HG02973 (cell line): Measurements from ENCODE around the gene MCTP1.

Experiments
- ATAC-seq: cut with Tn5 transposase; IDR thresholded peaks from one replicate; pipeline ENCODE4 v1.9.1; 2021; ENCODE audit warnings: moderate library complexity; ENCODE audit not compliant: unreplicated experiment

Gene MCTP1

DNA sequence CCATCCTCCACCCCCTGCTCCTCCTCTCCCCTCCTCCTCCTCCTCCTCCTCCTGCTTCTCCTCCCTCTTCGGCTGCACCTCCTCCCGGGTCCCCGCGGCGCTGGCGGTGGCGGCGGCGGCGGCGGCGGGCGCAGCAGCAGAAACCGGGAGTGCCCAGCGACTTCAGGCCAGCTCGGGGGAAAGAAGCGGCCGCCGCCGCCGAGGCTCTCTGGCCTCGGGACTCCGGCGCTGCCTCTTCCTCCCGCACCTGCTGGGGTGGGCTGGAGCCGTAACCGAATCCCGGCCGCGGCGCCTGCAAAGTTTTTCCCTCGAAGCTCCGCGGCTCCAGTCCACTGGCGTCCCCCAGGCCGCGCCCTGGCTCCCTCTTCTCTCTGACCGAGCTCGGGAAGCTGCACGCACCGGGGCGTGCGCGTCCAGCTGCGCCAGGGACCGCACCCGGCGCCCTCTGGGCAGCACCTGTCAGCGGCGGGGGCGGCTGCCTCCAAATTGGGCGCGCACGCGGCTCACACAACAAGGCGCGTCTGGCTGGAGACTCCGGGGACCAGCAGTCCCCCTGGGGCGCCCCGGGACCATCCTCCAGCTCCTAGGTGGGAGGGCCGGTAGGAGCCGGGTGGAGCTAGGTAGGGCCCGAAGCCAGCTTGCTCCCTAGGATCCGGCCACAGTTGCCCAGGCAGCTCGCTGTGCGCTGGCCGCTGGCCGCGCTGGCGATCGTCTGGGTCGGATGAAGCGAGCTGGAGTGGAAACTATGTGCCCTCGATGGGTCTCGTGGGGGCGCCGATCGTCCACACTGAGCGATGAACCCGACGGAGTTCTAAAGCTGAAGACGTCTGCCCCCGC, at the start of gene MCTP1:
Gene MCTP1, minus strand, starts transcription at position 523 of the 837 bp plus-strand sequence.
- ATAC-seq, result peak; percentile 20

- no peak for ATAC-seq
Measured at GRCh38 chr5:95332158-95332557, 47.3 kb upstream of the MCTP1 start.

DNA sequence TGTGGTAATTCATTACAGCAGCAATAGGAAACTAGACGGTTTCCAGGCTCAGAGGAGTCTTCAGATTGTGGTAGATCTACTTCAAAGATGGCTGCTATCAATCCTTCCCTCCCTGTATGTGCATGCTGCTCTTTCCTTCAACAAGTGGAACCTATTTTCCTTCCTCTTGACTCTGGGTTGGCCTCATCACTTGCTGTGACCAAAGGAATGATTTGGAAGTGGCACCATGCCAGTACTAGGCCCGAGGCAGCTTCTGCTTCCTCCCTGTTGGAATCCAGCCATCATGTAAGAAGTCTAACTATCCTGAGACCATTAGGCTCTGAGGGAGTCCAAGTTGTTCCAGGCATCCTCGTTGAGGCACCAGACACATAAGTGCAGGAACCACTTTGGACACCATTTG, 46.5 kb upstream of the MCTP1 start:
- ATAC-seq, result no peak

- ATAC-seq, result no peak
Measured at GRCh38 chr5:95327211-95327610, 42.3 kb upstream of the MCTP1 start.

GRCh38 chr5:95317687-95318086, 32.8 kb upstream of the MCTP1 start:
- ATAC-seq, result no peak

GRCh38 chr5:95317085-95317484, 32.2 kb upstream of the MCTP1 start:
- no peak for ATAC-seq

GRCh38 chr5:95304711-95305110, 19.8 kb upstream of the MCTP1 start:
- no peak for ATAC-seq

DNA sequence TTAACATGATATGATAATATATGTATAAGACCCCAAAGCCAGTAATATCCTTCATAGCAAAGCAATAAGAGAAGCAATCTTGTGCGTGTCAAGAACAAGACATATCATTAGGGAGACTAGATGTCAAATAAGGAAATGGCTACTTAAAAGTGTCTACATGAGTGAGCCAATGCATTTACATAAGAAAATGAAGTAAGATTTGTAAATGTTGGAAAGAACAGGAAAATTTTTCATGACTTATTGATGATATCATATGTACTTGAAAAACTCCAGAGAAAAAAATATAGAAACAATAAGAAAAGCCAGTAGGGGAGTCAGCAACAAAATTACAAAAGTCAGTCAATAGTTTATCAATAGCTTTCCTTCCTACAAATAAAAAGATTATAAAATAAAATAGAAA, 13.8 kb upstream of the MCTP1 start:
- no peak for ATAC-seq

- ATAC-seq, result no peak
Measured at GRCh38 chr5:95296291-95296690, 11.4 kb upstream of the MCTP1 start.

DNA sequence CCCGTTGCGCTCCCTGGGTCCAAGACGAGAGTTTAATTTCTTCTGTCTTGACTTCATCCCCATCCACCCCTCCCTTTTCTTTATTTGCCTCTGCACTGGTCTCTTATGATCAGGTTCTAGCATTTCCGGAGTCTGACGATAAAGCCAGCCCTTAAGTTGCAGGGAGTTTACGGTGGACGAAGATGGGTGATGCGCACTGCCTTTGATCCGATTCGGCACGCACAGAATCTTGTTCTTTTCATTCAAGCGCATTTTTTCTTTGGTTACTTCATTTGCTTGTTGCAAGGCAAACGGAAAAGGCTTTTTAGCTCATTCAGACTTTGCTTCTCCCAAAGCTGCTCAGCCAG, 488 bp upstream of the MCTP1 start:
- no peak for ATAC-seq

DNA sequence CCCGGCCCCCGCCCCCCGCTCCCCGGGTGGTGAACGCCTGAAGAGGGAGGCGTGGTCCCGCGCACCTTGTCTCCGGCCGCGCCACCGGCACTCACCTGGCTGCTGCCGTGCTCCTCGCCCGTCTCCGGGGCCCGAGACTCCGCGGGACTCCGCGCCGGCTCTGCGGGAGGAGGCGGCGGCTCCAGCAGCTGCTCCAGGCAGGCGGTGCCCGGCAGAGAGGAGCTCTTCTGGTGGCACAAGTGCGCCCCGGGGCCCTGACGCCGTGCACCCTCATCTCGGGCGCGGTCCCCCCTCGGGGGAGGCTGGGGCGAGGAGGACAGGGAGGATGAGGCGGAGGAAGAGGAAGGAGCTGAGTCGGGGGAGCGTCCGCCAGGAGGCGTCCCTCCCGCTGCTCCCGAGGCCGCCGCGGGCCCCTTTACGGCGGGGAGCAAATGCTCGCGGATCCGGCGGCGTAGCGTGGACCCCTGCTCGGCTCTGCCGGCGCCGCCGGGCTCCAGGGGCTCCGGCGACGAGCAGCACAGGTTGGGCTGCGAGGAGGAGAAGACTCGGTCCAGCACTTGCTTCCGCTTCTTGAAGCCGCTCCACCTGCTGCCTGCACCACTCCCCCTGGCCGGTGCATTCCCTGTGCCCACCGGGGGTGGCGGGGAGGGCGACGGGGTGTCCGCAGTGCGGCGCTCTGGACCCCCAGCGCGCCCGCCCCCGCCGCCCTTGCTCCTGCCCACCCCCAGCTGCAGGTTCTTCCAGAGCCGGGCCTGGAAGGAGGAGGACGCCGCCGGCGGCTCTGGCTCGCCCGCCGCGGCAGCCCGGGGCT, 928 bp downstream of the MCTP1 start:
- peak; percentile 48 for ATAC-seq

GRCh38 chr5:95283022-95283615, 1.8 kb downstream of the MCTP1 start:
- ATAC-seq, result no peak

DNA sequence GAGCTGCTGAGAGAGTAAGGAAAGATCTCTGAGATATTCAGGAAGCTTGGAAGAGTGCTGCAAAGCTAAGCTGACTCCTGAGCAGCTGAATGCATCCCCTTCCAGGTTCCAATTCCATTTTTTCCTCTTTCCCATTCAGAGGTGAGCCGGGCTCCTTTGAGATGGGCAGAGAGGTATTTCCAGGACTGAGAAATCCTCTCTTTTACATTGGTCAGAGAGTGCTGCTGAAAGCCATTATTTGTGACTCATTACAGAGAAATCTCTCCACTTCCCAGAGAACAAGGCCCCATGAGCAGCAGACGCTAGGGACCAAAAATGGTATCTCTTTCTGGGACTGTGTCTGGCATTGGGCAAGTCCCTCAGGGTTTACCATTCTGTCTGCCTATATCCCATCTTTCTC, 3.7 kb downstream of the MCTP1 start:
- no peak for ATAC-seq

DNA sequence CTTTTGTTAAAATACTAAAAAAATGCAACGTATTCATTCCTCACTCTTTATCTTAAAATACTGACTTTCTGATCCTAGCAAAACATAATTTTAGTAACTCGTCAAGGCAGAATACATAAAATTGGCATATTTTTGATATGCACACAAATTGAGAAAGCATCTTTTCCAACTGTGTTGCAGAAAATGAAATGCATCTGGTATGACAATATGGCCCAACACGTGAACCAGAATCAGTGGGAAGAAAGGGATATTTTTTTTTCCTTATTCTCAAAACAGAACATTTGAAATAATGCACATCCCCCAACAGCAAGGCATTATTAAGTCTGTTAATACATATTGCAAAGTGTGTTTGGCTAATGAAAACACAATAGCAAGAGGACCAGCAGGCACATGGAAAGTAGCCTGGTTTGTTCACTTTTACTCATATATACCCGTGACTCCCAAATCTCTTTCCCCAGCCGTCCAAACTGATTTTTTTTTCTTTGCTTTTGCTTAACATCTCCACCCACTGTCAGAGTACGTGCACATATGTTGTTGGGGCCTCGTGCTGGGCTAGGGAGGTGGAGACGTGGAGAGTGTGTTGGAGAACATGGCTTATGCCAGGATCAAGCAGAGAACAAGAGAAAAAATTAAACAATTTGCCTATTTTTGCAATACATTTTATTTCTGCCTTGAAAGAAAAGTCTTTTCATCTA, 4.3 kb downstream of the MCTP1 start:
- ATAC-seq, result no peak

DNA sequence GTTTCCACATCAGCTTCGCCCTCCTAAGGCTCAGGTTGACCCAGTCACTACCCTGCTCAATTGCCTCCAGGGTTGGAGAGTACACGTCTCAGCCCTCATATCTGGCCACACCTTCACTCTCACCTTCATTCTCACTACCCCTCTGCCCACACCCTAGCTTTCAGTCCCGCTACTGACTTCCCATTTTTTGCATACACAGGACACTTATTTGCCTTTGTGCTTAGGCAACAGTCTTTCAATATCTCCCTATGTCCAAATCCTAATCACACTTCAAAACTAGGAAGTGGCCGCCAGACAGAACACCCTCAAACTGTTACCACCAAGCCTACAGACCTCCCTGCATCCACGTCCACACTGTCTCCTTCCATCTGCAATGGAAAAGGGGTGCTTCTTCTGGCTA, 10.9 kb downstream of the MCTP1 start:
- ATAC-seq, result no peak

- no peak for ATAC-seq
Measured at GRCh38 chr5:95272316-95272929, 12.5 kb downstream of the MCTP1 start.

GRCh38 chr5:95262933-95263660, 21.8 kb downstream of the MCTP1 start:
- ATAC-seq, result no peak

DNA sequence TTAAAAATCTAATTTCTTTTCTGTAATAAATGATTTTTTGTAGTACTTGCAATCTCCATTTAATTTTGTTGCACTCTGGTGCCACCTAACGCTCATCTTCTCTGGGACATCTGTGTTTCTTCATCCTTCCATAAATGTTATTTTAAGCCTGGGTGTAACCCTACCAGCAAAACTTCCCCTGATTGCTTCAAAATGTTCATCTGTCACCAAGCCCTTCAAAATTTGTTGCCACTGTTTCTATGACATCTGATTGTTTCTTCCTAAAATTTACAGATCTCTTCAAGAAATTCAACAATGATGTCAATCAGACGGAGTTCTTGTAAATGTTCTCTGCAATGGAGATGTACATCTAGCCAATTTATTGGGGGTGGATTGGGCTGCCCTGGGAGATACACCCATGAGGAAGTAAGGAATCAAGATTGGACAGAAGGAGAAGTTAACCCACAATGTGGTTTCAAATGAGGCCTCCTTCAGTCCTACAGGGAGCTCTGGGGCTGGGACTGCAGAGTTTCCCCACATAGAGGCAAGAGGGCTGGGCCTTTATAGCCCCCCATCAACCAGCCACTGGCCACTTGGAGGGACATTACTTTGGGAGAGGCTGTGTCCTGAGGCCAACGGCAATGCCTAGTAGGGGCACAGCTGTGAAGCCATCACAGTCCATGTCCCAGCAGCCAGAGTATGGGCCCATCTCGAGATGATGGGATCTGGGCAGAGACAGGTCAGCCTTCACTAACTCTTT, 23.3 kb downstream of the MCTP1 start:
- no peak for ATAC-seq

DNA sequence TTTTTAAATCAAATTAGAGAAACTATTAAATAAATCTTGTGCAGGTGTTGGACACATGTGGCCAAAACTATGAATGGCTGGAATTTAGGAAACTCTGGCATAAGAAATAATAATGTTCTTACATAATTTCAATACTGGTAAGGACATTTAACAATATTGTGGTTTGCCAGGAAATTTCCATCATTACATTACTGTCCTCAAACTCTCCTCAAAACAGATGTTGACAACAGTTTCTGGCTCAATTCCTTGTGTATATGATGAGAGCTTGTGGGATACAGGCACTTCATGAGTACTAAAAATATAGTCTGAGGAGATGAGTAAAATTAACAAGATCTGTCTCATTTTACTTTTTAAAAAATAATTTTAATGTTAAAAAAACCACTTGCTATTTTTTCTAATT, 27.9 kb downstream of the MCTP1 start:
- no peak for ATAC-seq

DNA sequence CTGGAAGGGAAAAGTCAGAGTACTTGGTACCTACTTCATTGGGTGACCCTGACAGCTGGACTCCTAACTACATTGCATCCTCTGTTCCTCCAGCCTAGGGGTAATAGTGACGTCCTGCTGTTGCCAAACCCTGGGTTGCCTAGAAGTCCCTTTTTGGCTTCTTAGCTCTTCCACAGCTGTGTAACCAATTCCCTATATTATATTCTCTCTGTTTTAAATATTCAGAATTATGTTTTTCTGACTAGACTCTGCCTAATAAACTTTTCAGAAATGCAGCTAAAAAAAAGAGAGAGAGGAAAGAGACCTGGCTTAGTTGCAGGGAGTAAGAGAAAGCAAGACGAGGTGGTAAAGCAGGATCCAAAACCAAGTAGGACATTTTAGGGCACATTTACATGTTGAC, 28.4 kb downstream of the MCTP1 start:
- ATAC-seq, result no peak
